ENCODE measurements around the gene REV1.

GRCh38 chr2:99485411-99485810 is 4.4 kb downstream of the REV1 start:
- TF ChIP-seq CTCF (IDR thresholded peaks at IDR 0.05; ENCODE audit: control extremely low read depth in 1 of 3, insufficient read depth in 1 of 3, low read depth in 1 of 3, low read length in 3 of 3): no peak
- no peak for TF ChIP-seq HDAC2 (IDR thresholded peaks at IDR 0.05; ENCODE audit: borderline replicate concordance in 1 of 2, low read depth in 2 of 2, low read length in 2 of 2)
- TF ChIP-seq KDM5A (IDR thresholded peaks at IDR 0.05; ENCODE audit: low read length): no peak
- no peak for TF ChIP-seq SRF (IDR thresholded peaks at IDR 0.05; ENCODE audit: low read depth, low read length)
- TF ChIP-seq SAP30 (IDR thresholded peaks at IDR 0.05; ENCODE audit: insufficient read depth, insufficient replicate concordance, low read length): no peak

All from H1 (cell line).